Duodenal mucosa (tissue), 2 donors: ENCODE data around the gene RELA.

Experiments used
- H3K27ac ChIP-seq: one replicate; pipeline ENCODE4 v1.7.0; 2013; ENCODE audit warnings: low read depth, low read length
- H3K27me3 ChIP-seq, 2 donors: one replicate each; pipeline ENCODE4 v1.7.0; 2013; ENCODE audit warnings: low read length in 2 of 2, control low read depth in 1 of 2; ENCODE audit not compliant: insufficient read depth in 2 of 2, control insufficient read depth in 1 of 2
- H3K36me3 ChIP-seq, 2 donors: one replicate each; pipeline ENCODE4 v1.7.0; 2013; ENCODE audit warnings: low read length in 2 of 2, control low read depth in 1 of 2; ENCODE audit not compliant: insufficient read depth in 2 of 2, control insufficient read depth in 1 of 2
- H3K4me1 ChIP-seq, 2 donors: one replicate each; pipeline ENCODE4 v1.7.0; 2013; ENCODE audit warnings: low read length in 2 of 2, control low read depth in 1 of 2; ENCODE audit not compliant: insufficient read depth in 2 of 2, control insufficient read depth in 1 of 2
- H3K4me3 ChIP-seq, 2 donors: one replicate each; pipeline ENCODE4 v1.7.0; 2013; ENCODE audit warnings: low read length in 2 of 2, low read depth in 1 of 2
- H3K9ac ChIP-seq, 2 donors: one replicate each; pipeline ENCODE4 v1.7.0; 2013; ENCODE audit warnings: low read length in 2 of 2, low read depth in 1 of 2
- H3K9me3 ChIP-seq, 2 donors: one replicate each; pipeline ENCODE4 v1.7.0; 2013; ENCODE audit warnings: low read length in 2 of 2, control low read depth in 1 of 2; ENCODE audit not compliant: control insufficient read depth in 1 of 2

RELA gene

GRCh38 chr11:65633390-65634108 is 29.2 kb downstream of the RELA start:
- no peak overlapping the region for H3K27ac ChIP-seq
- H3K27me3 ChIP-seq = no peaks in the 10 kb centered on the region
- no peak overlapping the region for H3K9ac ChIP-seq
- H3K9me3 ChIP-seq = no peaks in the 10 kb centered on the region
- peaks cover 38 to 72% of the 10 kb centered on the region in 2 donors for H3K36me3 ChIP-seq
- H3K4me3 ChIP-seq = no peak overlapping the region
- H3K4me1 ChIP-seq = peaks cover 11 to 15% of the 10 kb centered on the region in 2 donors

GRCh38 chr11:65630215-65630614 is 32.5 kb downstream of the RELA start:
- Histone ChIP-seq H3K27ac (no peak overlapping the region), H3K27me3 (no peaks in the 10 kb centered on the region), H3K9me3 (no peaks in the 10 kb centered on the region), H3K4me1 (no peaks in the 10 kb centered on the region), H3K9ac (no peak overlapping the region), H3K4me3 (no peak overlapping the region), H3K36me3 (peaks cover 50 to 85% of the 10 kb centered on the region in 2 donors)

- peaks cover 44 to 85% of the 10 kb centered on the region in 2 donors for H3K36me3 ChIP-seq
Observed at GRCh38 chr11:65629579-65629978, 33.1 kb downstream of the RELA start.

GRCh38 chr11:65627202-65627601 is 35.5 kb downstream of the RELA start:
- no peaks in the 10 kb centered on the region for H3K4me1 ChIP-seq
- no peaks in the 10 kb centered on the region for H3K9me3 ChIP-seq
- H3K27me3 ChIP-seq = no peaks in the 10 kb centered on the region
- peaks cover 45 to 86% of the 10 kb centered on the region in 2 donors for H3K36me3 ChIP-seq
- H3K4me3 ChIP-seq = no peak overlapping the region
- no peak overlapping the region for H3K27ac ChIP-seq
- no peak overlapping the region for H3K9ac ChIP-seq

More at GRCh38 chr11:65629579-65629978, 33.1 kb downstream of the RELA start:
- Histone ChIP-seq H3K9me3 (no peaks in the 10 kb centered on the region), H3K4me1 (no peaks in the 10 kb centered on the region), H3K27me3 (no peaks in the 10 kb centered on the region), H3K27ac (no peak overlapping the region), H3K4me3 (no peak overlapping the region), H3K9ac (no peak overlapping the region)

- H3K9ac ChIP-seq = no peak overlapping the region
Observed at GRCh38 chr11:65625628-65626342, 36.9 kb downstream of the RELA start.

GRCh38 chr11:65624931-65625627 is 37.6 kb downstream of the RELA start:
- Histone ChIP-seq H3K27ac (no peak overlapping the region), H3K9me3 (no peaks in the 10 kb centered on the region), H3K36me3 (peaks cover 45 to 90% of the 10 kb centered on the region in 2 donors), H3K4me1 (no peaks in the 10 kb centered on the region), H3K27me3 (no peaks in the 10 kb centered on the region), H3K4me3 (no peak overlapping the region), H3K9ac (no peak overlapping the region)

More at GRCh38 chr11:65625628-65626342, 36.9 kb downstream of the RELA start:
- no peaks in the 10 kb centered on the region for H3K27me3 ChIP-seq
- peaks cover 45 to 90% of the 10 kb centered on the region in 2 donors for H3K36me3 ChIP-seq
- H3K27ac ChIP-seq = no peak overlapping the region
- H3K9me3 ChIP-seq = no peaks in the 10 kb centered on the region
- H3K4me3 ChIP-seq = no peak overlapping the region
- H3K4me1 ChIP-seq = no peaks in the 10 kb centered on the region

- no peak overlapping the region for H3K27ac ChIP-seq
- H3K4me3 ChIP-seq = no peak overlapping the region
- H3K9ac ChIP-seq = no peak overlapping the region
- no peaks in the 10 kb centered on the region for H3K4me1 ChIP-seq
- H3K27me3 ChIP-seq = no peaks in the 10 kb centered on the region
- peaks cover 44 to 90% of the 10 kb centered on the region in 2 donors for H3K36me3 ChIP-seq
- H3K9me3 ChIP-seq = no peaks in the 10 kb centered on the region
Observed at GRCh38 chr11:65623852-65624616, 38.7 kb downstream of the RELA start.

- Histone ChIP-seq H3K36me3 (peaks cover 40 to 92% of the 10 kb centered on the region in 2 donors), H3K4me3 (no peak overlapping the region), H3K27me3 (no peaks in the 10 kb centered on the region), H3K9ac (no peak overlapping the region), H3K27ac (no peak overlapping the region), H3K9me3 (no peaks in the 10 kb centered on the region), H3K4me1 (no peaks in the 10 kb centered on the region)
Observed at GRCh38 chr11:65623177-65623576, 39.5 kb downstream of the RELA start.

GRCh38 chr11:65622011-65622410 is 40.7 kb downstream of the RELA start:
- Histone ChIP-seq H3K27me3 (no peaks in the 10 kb centered on the region), H3K27ac (no peak overlapping the region), H3K36me3 (peaks cover 43 to 92% of the 10 kb centered on the region in 2 donors), H3K9ac (no peak overlapping the region), H3K4me1 (peaks cover 3 to 6% of the 10 kb centered on the region in 2 donors), H3K9me3 (no peaks in the 10 kb centered on the region), H3K4me3 (no peak overlapping the region)
